ENCODE data around the gene CDH4. TPM values are rescaled to one million over a fixed set of nuclear protein-coding genes. Genes with fewer than 3 reads are reported as not detected.

Gene CDH4
- total RNA-seq, 1 donor from 2014 or later: not detected

- no peak for TF ChIP-seq CTCF (IDR thresholded peaks at IDR 0.05)
- Histone ChIP-seq H3K36me3 (no peaks in the 10 kb centered on the region), H3K27ac (no peak overlapping the region), H3K9me3 (no peaks in the 10 kb centered on the region), H3K4me1 (no peaks in the 10 kb centered on the region), H3K4me3 (no peak overlapping the region), H3K27me3 (no peaks in the 10 kb centered on the region)
- intact Hi-C loops (cut with DNase I): no loop called here
- DNase-seq (ENCODE audit: low spot score in 2 of 2): no peak
Measured at GRCh38 chr20:61649105-61649859, 397.2 kb downstream of the CDH4 start.

- Histone ChIP-seq H3K4me1 (no peaks in the 10 kb centered on the region), H3K27me3 (no peaks in the 10 kb centered on the region), H3K36me3 (no peaks in the 10 kb centered on the region), H3K9me3 (no peaks in the 10 kb centered on the region), H3K27ac (no peak overlapping the region), H3K4me3 (no peak overlapping the region)
- no peak for DNase-seq (ENCODE audit: low spot score in 2 of 2)
- no peak for TF ChIP-seq CTCF (IDR thresholded peaks at IDR 0.05)
- intact Hi-C loops (cut with DNase I): no loop called here
Measured at GRCh38 chr20:61649860-61650162, 397.8 kb downstream of the CDH4 start.

GRCh38 chr20:61650912-61651733 is 399.1 kb downstream of the CDH4 start:
- DNase-seq (ENCODE audit: low spot score in 2 of 2): no peak
- Histone ChIP-seq H3K27me3 (no peaks in the 10 kb centered on the region), H3K9me3 (no peaks in the 10 kb centered on the region), H3K27ac (no peak overlapping the region), H3K4me1 (no peaks in the 10 kb centered on the region), H3K36me3 (no peaks in the 10 kb centered on the region), H3K4me3 (no peak overlapping the region)
- intact Hi-C loops (cut with DNase I): no loop called here
- TF ChIP-seq CTCF (IDR thresholded peaks at IDR 0.05): no peak

GRCh38 chr20:61652146-61652545 is 400.1 kb downstream of the CDH4 start:
- Histone ChIP-seq H3K36me3 (no peaks in the 10 kb centered on the region), H3K4me1 (no peaks in the 10 kb centered on the region), H3K9me3 (no peaks in the 10 kb centered on the region), H3K4me3 (no peak overlapping the region), H3K27ac (no peak overlapping the region), H3K27me3 (no peaks in the 10 kb centered on the region)
- no peak for TF ChIP-seq CTCF (IDR thresholded peaks at IDR 0.05)
- no peak for DNase-seq (ENCODE audit: low spot score in 2 of 2)
- intact Hi-C loops (cut with DNase I): no loop called here

GRCh38 chr20:61654726-61655125 is 402.7 kb downstream of the CDH4 start:
- TF ChIP-seq CTCF (IDR thresholded peaks at IDR 0.05): no peak
- DNase-seq (ENCODE audit: low spot score in 2 of 2): no peak
- Histone ChIP-seq H3K36me3 (no peaks in the 10 kb centered on the region), H3K4me3 (no peak overlapping the region), H3K27me3 (no peaks in the 10 kb centered on the region), H3K9me3 (no peaks in the 10 kb centered on the region), H3K4me1 (no peaks in the 10 kb centered on the region), H3K27ac (no peak overlapping the region)
- intact Hi-C loops (cut with DNase I): no loop called here
